RWPE1 (cell line): Measurements from ENCODE around the gene ACKR1.

ENCODE experiments used
- CTCF ChIA-PET: fragments of 350-600 bp; sonication (Branson Sonifier 250); formaldehyde crosslinking; extraction: SDS; loops from one replicate; lab custom pipeline; 2021; lab: Yijun Ruan, JAX
- POLR2A ChIA-PET: fragments of 400-600 bp; formaldehyde crosslinking; extraction: SDS; loops from one replicate; lab custom pipeline; 2020; ENCODE audit warnings: antibody characterized with exemption; ENCODE audit not compliant: low non-redundant PET; lab: Yijun Ruan, JAX
- DNase-seq: peaks from one replicate; pipeline ENCODE4 v3.0.0; 2012; ENCODE audit warnings: low spot score
- H3K27ac ChIP-seq: fragments of 450-650 bp; 2 replicates; pipeline ENCODE4 v1.5.1; 2017
- CTCF ChIP-seq: fragments of 450-650 bp; conservative IDR thresholded peaks from 2 replicates; pipeline ENCODE4 v1.5.1; 2017; ENCODE audit warnings: low read depth, mild to moderate bottlenecking

The ACKR1 gene

GRCh38 chr1:159204161-159205141 lies at the start of gene ACKR1:
Gene ACKR1 (plus strand): TSS chr1:159204875. CDS start chr1:159204960, 85 bp downstream.
- TF ChIP-seq CTCF = no peak
- H3K27ac ChIP-seq = no peak within 1 kb of the TSS
- no peak for DNase-seq
- ChIA-PET CTCF (interaction anchor here (1.0 kb wide), 1 partner anchor 9 kb away, joined by 5 read pairs; no protein-coding TSS in a partner anchor), POLR2A (no interaction called here)

- DNase-seq = peak; percentile 78
- ChIA-PET POLR2A (no interaction called here), CTCF (interaction anchor here (0.6 to 2.8 kb wide), 5 partner anchors 36 to 638 kb away, joined by 3 to 23 read pairs (median 3); no protein-coding TSS in a partner anchor)
- H3K27ac ChIP-seq = peak overlapping the region; percentile 67
- TF ChIP-seq CTCF = peak; percentile 97
These were observed 43.5 kb upstream of the ACKR1 start for GRCh38 chr1:159161001-159161718.

- no peak for DNase-seq
- no peak for TF ChIP-seq CTCF
- peak overlapping the region; percentile 67 for H3K27ac ChIP-seq
- POLR2A ChIA-PET = no interaction called here
- CTCF ChIA-PET = interaction anchor here (0.6 to 2.8 kb wide), 5 partner anchors 35 to 637 kb away, joined by 3 to 23 read pairs (median 3); no protein-coding TSS in a partner anchor
These were observed 43.0 kb upstream of the ACKR1 start for GRCh38 chr1:159161719-159162026.

GRCh38 chr1:159162516-159163265 lies 42.0 kb upstream of the ACKR1 start:
- peak; percentile 37 for DNase-seq
- no peak overlapping the region for H3K27ac ChIP-seq
- no peak for TF ChIP-seq CTCF
- ChIA-PET POLR2A (no interaction called here), CTCF (no interaction called here)

- POLR2A ChIA-PET = no interaction called here
- no peak for DNase-seq
- H3K27ac ChIP-seq = no peak overlapping the region
- TF ChIP-seq CTCF = no peak
- CTCF ChIA-PET = interaction anchor here (0.6 kb wide), 1 partner anchor 206 kb away, joined by 5 read pairs; no protein-coding TSS in a partner anchor
These were observed 41.0 kb upstream of the ACKR1 start for GRCh38 chr1:159163614-159164228.
